ENCODE results near the gene ZNF441.

Gene ZNF441

DNA sequence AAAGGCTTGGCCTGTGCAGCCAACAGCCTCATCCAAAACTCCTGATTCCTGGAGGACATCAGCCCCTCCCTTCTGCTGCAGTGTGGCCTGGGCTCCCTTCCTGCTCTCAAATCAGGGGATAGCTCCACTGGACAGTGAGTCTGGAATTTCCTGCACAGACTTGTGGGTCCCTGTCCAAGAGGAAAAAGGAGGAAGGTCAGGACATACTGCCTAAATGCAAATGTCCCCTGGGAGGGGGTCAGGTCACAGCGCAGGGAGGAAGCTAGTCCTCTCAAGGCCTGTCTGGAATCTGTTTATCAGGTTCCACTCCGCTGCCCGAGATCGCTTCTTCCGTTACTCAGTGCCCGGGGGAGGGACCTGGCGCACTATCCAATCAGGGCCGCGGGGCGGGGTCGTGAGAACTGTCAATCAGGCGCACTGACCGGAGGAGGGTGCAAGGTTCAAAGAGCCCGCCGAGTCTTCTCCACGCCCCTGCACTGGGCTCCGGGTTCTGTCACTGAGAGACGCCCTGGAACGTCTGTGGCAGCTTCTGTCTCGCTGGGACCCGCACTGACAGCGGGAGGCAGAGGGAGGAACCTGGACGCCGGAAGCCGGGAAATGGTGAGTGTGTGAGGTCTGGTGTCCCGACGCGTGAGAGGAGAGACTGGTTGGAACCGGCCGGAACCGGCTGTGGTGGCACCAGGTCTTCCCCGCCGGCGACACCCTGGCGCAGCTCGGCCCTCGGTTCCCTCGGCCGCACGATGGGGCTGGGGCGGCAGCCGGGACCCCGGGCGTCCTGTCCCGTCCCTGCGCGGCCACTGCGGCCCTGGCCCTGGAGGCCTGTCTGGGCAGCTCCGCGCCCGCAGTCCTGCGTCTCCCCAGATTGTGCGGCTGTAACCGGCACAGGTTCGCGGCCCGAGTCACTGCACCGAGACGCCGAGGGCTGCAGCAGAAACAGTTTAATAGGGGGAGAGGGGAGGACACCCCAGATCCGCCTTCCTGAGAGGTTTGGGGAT, at the start of gene ZNF441:
Gene ZNF441, plus strand, starts transcription at position 404 of the 995 bp plus-strand sequence. Its CDS starts 194 bp downstream, at position 598.
- ChIA-PET POLR2A (interaction anchor here (0.5 to 1.7 kb wide), 12 partner anchors 9 to 617 kb away, joined by 3 to 9 read pairs (median 4); partner anchors contain the start of gene ZNF700), CTCF (interaction anchor here (0.6 to 1.0 kb wide), 5 partner anchors 31 to 1100 kb away, joined by 3 to 4 read pairs (median 4); partner anchors contain the start of genes PRKCSH and ZNF491)
- no peaks in the 10 kb centered on the region for H3K4me1 ChIP-seq (ENCODE audit: control insufficient read depth, insufficient read depth, low read length)
- peaks cover 0 to 2% of the 10 kb centered on the region in 2 experiments; a peak in 1 of 3 replicates for H3K36me3 ChIP-seq (ENCODE audit: control insufficient read depth in 2 of 2, insufficient read depth in 1 of 2, low read length in 2 of 2)
- H3K27ac ChIP-seq (ENCODE audit: extremely low read depth, low read depth, low read length), result no peak within 1 kb of the TSS
- peak within 1 kb of the TSS; percentile 54 for H3K4me3 ChIP-seq (ENCODE audit: low read depth, low read length)
- H3K9me3 ChIP-seq (ENCODE audit: control insufficient read depth, insufficient read depth, low read depth, low read length), result no peaks in the 10 kb centered on the region
- peak; percentile 86 for TF ChIP-seq ZNF600 (tag by site-specific recombination; IDR thresholded peaks at IDR 0.05)
- TF ChIP-seq, protein P1, sequence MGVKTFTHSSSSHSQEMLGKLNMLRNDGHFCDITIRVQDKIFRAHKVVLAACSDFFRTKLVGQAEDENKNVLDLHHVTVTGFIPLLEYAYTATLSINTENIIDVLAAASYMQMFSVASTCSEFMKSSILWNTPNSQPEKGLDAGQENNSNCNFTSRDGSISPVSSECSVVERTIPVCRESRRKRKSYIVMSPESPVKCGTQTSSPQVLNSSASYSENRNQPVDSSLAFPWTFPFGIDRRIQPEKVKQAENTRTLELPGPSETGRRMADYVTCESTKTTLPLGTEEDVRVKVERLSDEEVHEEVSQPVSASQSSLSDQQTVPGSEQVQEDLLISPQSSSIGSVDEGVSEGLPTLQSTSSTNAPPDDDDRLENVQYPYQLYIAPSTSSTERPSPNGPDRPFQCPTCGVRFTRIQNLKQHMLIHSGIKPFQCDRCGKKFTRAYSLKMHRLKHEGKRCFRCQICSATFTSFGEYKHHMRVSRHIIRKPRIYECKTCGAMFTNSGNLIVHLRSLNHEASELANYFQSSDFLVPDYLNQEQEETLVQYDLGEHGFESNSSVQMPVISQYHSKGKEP (tag by site-specific recombination; IDR thresholded peaks at IDR 0.05), result no peak
- TF ChIP-seq ZNF155 (tag by site-specific recombination; IDR thresholded peaks at IDR 0.05), result peak; percentile 19; the same call in 1 of the 2 replicates
- TF ChIP-seq KLF16 (tag by site-specific recombination; IDR thresholded peaks at IDR 0.05), result 0 out of 2 replicates have a peak, but pooled peaks have one; percentile 23
- 0 out of 2 replicates have a peak, but pooled peaks have one; percentile 10 for TF ChIP-seq ZNF350 (tag by site-specific recombination; IDR thresholded peaks at IDR 0.05)
- peak; percentile 67; the same call in 1 of the 2 replicates for TF ChIP-seq ZFP69B (tag by site-specific recombination; IDR thresholded peaks at IDR 0.05)
- no peak for TF ChIP-seq ZNF747 (tag by site-specific recombination; IDR thresholded peaks at IDR 0.05)
- TF ChIP-seq TCF7L2 (IDR thresholded peaks at IDR 0.05; ENCODE audit: borderline replicate concordance, low read depth, low read length), result peak; percentile 99
- peak; percentile 92 for TF ChIP-seq ZBTB17 (tag by site-specific recombination; IDR thresholded peaks at IDR 0.05)
- TF ChIP-seq, protein P2, sequence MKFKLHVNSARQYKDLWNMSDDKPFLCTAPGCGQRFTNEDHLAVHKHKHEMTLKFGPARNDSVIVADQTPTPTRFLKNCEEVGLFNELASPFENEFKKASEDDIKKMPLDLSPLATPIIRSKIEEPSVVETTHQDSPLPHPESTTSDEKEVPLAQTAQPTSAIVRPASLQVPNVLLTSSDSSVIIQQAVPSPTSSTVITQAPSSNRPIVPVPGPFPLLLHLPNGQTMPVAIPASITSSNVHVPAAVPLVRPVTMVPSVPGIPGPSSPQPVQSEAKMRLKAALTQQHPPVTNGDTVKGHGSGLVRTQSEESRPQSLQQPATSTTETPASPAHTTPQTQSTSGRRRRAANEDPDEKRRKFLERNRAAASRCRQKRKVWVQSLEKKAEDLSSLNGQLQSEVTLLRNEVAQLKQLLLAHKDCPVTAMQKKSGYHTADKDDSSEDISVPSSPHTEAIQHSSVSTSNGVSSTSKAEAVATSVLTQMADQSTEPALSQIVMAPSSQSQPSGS (tag by site-specific recombination; IDR thresholded peaks at IDR 0.05; ENCODE audit: low read depth), result no peak
- peak; percentile 25; the same call in 1 of the 2 replicates for TF ChIP-seq KLF8 (tag by site-specific recombination; IDR thresholded peaks at IDR 0.05)
- no peak for TF ChIP-seq ZBTB21 (tag by site-specific recombination; IDR thresholded peaks at IDR 0.05)
- 0 out of 2 replicates have a peak, but pooled peaks have one; percentile 38 for TF ChIP-seq ZBTB7A (tag by site-specific recombination; IDR thresholded peaks at IDR 0.05; ENCODE audit: low read depth)
- peak; percentile 45; the same call in 1 of the 2 replicates for TF ChIP-seq ZNF398 (tag by site-specific recombination; IDR thresholded peaks at IDR 0.05)
- TF ChIP-seq ZNF311 (tag by site-specific recombination; IDR thresholded peaks at IDR 0.05; ENCODE audit: borderline replicate concordance), result no peak
- TF ChIP-seq, protein P3, sequence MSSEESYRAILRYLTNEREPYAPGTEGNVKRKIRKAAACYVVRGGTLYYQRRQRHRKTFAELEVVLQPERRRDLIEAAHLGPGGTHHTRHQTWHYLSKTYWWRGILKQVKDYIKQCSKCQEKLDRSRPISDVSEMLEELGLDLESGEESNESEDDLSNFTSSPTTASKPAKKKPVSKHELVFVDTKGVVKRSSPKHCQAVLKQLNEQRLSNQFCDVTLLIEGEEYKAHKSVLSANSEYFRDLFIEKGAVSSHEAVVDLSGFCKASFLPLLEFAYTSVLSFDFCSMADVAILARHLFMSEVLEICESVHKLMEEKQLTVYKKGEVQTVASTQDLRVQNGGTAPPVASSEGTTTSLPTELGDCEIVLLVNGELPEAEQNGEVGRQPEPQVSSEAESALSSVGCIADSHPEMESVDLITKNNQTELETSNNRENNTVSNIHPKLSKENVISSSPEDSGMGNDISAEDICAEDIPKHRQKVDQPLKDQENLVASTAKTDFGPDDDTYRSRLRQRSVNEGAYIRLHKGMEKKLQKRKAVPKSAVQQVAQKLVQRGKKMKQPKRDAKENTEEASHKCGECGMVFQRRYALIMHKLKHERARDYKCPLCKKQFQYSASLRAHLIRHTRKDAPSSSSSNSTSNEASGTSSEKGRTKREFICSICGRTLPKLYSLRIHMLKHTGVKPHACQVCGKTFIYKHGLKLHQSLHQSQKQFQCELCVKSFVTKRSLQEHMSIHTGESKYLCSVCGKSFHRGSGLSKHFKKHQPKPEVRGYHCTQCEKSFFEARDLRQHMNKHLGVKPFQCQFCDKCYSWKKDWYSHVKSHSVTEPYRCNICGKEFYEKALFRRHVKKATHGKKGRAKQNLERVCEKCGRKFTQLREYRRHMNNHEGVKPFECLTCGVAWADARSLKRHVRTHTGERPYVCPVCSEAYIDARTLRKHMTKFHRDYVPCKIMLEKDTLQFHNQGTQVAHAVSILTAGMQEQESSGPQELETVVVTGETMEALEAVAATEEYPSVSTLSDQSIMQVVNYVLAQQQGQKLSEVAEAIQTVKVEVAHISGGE (tag by site-specific recombination; conservative IDR thresholded peaks at IDR 0.05; ENCODE audit: low read depth), result peak; percentile 90
- TF ChIP-seq ZNF112 (tag by site-specific recombination; IDR thresholded peaks at IDR 0.05), result no peak
- peak; percentile 60; the same call in 1 of the 2 replicates for TF ChIP-seq ZNF660 (tag by site-specific recombination; IDR thresholded peaks at IDR 0.05)
- TF ChIP-seq ZNF610 (tag by site-specific recombination; IDR thresholded peaks at IDR 0.05; ENCODE audit: borderline replicate concordance), result 0 out of 2 replicates have a peak, but pooled peaks have one; percentile 34
- no peak for TF ChIP-seq ZNF624 (tag by site-specific recombination; IDR thresholded peaks at IDR 0.05)
- no peak for TF ChIP-seq ZBTB10 (tag by site-specific recombination; IDR thresholded peaks at IDR 0.05)
- no peak for TF ChIP-seq ZNF114 (tag by site-specific recombination; IDR thresholded peaks at IDR 0.05)

Data from HEK293 (cell line).